Gastroesophageal sphincter (tissue), 3 donors: ENCODE results near the gene CELF2.

ENCODE experiments used
- POLR2AphosphoS5 ChIP-seq: sonication (generic); formaldehyde crosslinking; IDR thresholded peaks from one replicate; pipeline ENCODE4 v1.6.1; 2017; ENCODE audit warnings: antibody characterized with exemption
- TF ChIP-seq, protein P1 (sequence below), 4 experiments: fragments of 200-600 bp in 2 of 4; fragments of 450-650 bp in 2 of 4; sonication (generic) in 1 of 4; IDR thresholded peaks; one replicate each; pipeline ENCODE4 v1.5.1; 2017 to 2019; ENCODE audit warnings: antibody characterized with exemption in 4 of 4, mild to moderate bottlenecking in 2 of 4, moderate library complexity in 2 of 4

GRCh38 chr10:11359869-11360268 is 342.2 kb downstream of the CELF2 start:
- TF ChIP-seq POLR2AphosphoS5: no peak
- TF ChIP-seq, protein P1, sequence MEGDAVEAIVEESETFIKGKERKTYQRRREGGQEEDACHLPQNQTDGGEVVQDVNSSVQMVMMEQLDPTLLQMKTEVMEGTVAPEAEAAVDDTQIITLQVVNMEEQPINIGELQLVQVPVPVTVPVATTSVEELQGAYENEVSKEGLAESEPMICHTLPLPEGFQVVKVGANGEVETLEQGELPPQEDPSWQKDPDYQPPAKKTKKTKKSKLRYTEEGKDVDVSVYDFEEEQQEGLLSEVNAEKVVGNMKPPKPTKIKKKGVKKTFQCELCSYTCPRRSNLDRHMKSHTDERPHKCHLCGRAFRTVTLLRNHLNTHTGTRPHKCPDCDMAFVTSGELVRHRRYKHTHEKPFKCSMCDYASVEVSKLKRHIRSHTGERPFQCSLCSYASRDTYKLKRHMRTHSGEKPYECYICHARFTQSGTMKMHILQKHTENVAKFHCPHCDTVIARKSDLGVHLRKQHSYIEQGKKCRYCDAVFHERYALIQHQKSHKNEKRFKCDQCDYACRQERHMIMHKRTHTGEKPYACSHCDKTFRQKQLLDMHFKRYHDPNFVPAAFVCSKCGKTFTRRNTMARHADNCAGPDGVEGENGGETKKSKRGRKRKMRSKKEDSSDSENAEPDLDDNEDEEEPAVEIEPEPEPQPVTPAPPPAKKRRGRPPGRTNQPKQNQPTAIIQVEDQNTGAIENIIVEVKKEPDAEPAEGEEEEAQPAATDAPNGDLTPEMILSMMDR (IDR thresholded peaks at IDR 0.05): no peak
